ENCODE data around the gene PRKAR1B. TPM values are rescaled to one million over a fixed set of nuclear protein-coding genes. Genes with fewer than 3 reads are reported as not detected.

PRKAR1B gene
- total RNA-seq, 1 experiment from 2014 or later = 43.3 TPM

- H3K36me3 Mint-ChIP-seq (ENCODE audit: insufficient read depth in 1 of 3, low read depth in 3 of 3) = peaks cover 46 to 70% (median 66%) of the 10 kb centered on the region in 3 experiments; a peak in 6 of 7 replicates
- no peaks in the 10 kb centered on the region for H3K27me3 Mint-ChIP-seq (ENCODE audit: low read depth)
- H4K5ac ChIP-seq (ENCODE audit: insufficient read length, low read depth, low read length) = no peak overlapping the region
Observed at GRCh38 chr7:760006-760405, 32.9 kb upstream of the PRKAR1B start.

More at GRCh38 chr7:760006-760405, 32.9 kb upstream of the PRKAR1B start:
- Histone ChIP-seq H3K4me1 (ENCODE audit: insufficient read depth, low read length) (no peaks in the 10 kb centered on the region), H3T11ph (ENCODE audit: low read length) (no peak overlapping the region), H3K4ac (ENCODE audit: low read depth, low read length) (no peak overlapping the region), H4K20me1 (ENCODE audit: control insufficient read depth, insufficient read depth, insufficient read length) (no peaks in the 10 kb centered on the region), H3K27me3 (ENCODE audit: insufficient read depth, low read length) (no peaks in the 10 kb centered on the region), H2BK20ac (ENCODE audit: low read depth, low read length, poor library complexity, severe bottlenecking) (no peak overlapping the region), H3K27ac (ENCODE audit: insufficient read length, low read depth, low read length) (no peak overlapping the region), H3K56ac (ENCODE audit: insufficient read length, low read depth, low read length) (no peak overlapping the region), H3K18ac (ENCODE audit: insufficient read length, low read depth, low read length) (no peak overlapping the region), H2AFZ (ENCODE audit: low read length) (no peak overlapping the region), H3K79me1 (ENCODE audit: insufficient read depth, low read depth, low read length, poor library complexity, severe bottlenecking) (no peaks in the 10 kb centered on the region), H3K23me2 (ENCODE audit: insufficient read length, low read depth, low read length, poor library complexity, severe bottlenecking) (no peaks in the 10 kb centered on the region), H2BK120ac (ENCODE audit: low read depth, low read length, poor library complexity, severe bottlenecking) (no peak overlapping the region), H3K9ac (ENCODE audit: extremely low read depth, insufficient read length, low read length) (no peak overlapping the region), H2BK5ac (ENCODE audit: insufficient read length, low read length) (no peak overlapping the region), H3K14ac (ENCODE audit: insufficient read depth, low read length) (no peak overlapping the region), H2BK15ac (ENCODE audit: low read depth, low read length) (no peak overlapping the region), H2AK5ac (ENCODE audit: insufficient read length, low read length) (no peak overlapping the region), H3K4me2 (ENCODE audit: insufficient read depth, insufficient read length, low read length) (no peak overlapping the region), H3K23ac (ENCODE audit: insufficient read length, low read depth, low read length) (no peak overlapping the region), H3K79me2 (ENCODE audit: insufficient read depth, low read length) (no peaks in the 10 kb centered on the region), H3K9me3 (ENCODE audit: control insufficient read depth, low read depth, low read length) (no peaks in the 10 kb centered on the region), H4K8ac (replicated peaks; ENCODE audit: insufficient read length, low read depth, low read length) (no peak overlapping the region), H2BK12ac (ENCODE audit: insufficient read length, low read depth, low read length) (no peak overlapping the region), H4K91ac (ENCODE audit: insufficient read length, low read depth, low read length) (no peak overlapping the region)
- Mint-ChIP-seq H3K9me3 (no peaks in the 10 kb centered on the region), H3K4me1 (no peaks in the 10 kb centered on the region), H3K4me3 (no peak overlapping the region), H3K27ac (0 out of 7 replicates have a peak overlapping the region, but pooled peaks of 1 of the 3 experiments have one; percentile 47)
- TF ChIP-seq, protein P1, sequence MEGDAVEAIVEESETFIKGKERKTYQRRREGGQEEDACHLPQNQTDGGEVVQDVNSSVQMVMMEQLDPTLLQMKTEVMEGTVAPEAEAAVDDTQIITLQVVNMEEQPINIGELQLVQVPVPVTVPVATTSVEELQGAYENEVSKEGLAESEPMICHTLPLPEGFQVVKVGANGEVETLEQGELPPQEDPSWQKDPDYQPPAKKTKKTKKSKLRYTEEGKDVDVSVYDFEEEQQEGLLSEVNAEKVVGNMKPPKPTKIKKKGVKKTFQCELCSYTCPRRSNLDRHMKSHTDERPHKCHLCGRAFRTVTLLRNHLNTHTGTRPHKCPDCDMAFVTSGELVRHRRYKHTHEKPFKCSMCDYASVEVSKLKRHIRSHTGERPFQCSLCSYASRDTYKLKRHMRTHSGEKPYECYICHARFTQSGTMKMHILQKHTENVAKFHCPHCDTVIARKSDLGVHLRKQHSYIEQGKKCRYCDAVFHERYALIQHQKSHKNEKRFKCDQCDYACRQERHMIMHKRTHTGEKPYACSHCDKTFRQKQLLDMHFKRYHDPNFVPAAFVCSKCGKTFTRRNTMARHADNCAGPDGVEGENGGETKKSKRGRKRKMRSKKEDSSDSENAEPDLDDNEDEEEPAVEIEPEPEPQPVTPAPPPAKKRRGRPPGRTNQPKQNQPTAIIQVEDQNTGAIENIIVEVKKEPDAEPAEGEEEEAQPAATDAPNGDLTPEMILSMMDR (conservative IDR thresholded peaks at IDR 0.05) = no peak
- no CpG with 5 or more reads among the region's 16 CpGs for WGBS (ENCODE audit: extremely low coverage, insufficient read length, low lambda C conversion rate)
- DNase-seq = no peak
